HG03378 (cell line): ENCODE results near the gene RBP3.
"Not testable (repeated sequence)": the region's sequence is repeated elsewhere in the genome, so short reads cannot be mapped to it uniquely, and the experiment has no call there.

Experiments used
- ATAC-seq: cut with Tn5 transposase; IDR thresholded peaks from one replicate; pipeline ENCODE4 v1.9.1; 2021; ENCODE audit warnings: mild to moderate bottlenecking, moderate library complexity; ENCODE audit not compliant: unreplicated experiment

RBP3 gene

DNA sequence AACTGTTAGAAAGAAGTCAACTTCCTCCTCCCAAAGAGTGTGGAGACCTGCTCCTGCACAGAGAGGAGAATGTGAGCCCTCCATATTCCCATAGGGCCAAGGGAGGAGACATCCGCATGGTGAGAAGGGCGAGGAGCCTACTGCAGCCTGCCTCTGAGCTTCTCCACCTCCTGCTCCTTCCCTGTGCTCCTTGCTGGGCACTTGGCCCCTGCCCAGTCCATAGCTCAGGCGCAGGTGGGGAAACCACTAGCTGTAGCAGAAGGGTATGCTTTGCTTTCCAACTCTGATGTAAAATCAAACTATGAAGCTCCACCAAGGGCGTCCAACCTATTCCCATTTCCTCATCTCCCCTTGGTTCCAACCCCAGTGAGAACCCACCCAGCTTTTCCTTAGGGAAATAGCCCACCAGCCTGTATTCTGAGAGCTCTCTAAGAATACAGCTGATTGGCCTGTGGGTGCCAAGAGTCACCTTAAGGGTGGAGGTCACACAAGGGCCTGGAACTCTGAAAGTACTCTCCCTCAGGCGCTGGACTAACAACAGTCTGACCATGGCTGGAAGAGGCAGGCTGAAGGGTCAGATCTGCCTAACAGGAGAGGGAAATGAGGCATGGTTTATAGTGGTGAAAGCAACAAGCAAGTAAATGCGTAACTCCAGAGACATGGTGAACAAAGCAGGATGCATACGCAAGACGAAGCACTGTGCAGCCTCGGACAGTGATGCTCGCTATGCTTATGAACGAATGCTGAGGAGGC is 22.0 kb downstream of the RBP3 start:
- ATAC-seq = no peak

DNA sequence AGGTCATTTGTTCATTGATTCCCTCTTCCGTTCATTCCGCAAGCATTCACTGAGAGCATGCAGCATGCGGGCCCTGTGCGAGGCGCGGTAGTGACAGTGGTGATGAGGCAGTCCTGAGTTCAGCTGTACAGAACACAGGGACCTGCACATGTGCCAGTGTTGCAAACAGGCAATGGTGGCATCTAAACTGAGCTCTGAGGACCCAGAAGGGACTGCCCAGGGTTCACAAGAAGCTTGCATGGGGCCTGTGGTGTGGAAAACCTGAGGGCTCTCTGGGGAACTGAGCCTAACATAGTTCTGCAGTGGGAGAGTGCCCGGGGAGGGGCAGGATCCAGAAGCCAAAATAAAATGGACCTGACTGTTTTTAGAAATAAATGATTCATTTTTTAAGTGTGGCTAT is 22.7 kb downstream of the RBP3 start:
- no peak for ATAC-seq

DNA sequence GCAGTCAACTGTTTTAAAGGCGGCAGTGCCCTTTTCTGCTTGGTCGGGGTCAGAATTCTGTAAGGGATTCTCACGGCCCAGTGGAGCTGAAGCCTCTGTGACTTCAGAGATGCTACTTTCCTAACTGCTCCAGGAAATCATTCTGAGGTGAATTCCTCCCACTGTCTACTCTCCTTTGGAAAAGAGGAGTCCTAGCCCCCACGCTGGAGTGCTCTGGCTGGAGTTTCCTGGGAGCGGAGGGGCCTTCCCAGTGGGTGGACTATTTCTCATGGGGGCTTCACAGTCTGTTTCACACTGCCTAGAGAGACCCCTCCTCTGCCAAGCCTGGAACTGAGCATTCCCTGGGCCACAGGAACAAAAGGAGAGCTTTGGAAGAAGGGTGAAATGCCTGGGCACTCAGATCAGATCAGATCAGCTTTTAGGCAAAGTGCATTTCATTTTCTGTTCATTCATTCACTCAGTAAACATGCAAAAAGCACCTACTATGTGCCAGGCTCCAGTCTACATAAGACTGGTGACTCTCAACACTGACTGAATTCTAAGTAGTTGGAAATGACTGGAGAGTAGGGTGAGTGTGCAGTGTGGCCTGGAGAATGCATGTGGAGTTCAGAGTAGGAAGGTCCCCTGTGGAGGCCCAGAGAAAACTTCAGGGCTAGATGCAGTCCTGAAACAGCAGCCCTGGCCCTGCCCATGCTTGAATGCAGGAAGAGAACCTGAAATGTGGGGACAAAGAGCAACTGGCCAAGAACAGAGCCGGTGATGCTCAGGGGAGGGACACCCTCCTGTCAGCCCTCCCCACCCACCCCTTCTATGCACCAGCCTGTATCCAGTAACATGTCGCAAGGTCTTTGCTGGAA is 23.7 kb downstream of the RBP3 start:
- no peak for ATAC-seq

DNA sequence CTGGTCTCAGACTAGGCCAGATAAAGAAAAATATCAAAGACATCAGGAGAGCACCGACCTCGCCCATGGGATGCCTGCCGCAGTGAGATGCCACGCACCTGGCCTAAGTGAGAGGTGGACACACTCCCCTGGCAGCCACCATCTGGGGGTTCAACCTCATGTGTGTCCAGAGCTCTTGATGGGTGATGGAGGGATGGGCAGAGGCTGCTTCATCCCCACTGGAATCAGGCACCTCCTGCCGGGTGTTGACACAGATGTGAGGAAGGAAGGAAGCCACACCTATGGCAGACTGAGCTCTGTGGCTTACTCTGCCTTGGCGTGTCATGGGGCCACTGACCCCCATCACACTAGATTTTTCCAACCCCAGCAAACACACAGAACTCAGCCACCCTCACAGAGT is 24.6 kb downstream of the RBP3 start:
- ATAC-seq = no peak

DNA sequence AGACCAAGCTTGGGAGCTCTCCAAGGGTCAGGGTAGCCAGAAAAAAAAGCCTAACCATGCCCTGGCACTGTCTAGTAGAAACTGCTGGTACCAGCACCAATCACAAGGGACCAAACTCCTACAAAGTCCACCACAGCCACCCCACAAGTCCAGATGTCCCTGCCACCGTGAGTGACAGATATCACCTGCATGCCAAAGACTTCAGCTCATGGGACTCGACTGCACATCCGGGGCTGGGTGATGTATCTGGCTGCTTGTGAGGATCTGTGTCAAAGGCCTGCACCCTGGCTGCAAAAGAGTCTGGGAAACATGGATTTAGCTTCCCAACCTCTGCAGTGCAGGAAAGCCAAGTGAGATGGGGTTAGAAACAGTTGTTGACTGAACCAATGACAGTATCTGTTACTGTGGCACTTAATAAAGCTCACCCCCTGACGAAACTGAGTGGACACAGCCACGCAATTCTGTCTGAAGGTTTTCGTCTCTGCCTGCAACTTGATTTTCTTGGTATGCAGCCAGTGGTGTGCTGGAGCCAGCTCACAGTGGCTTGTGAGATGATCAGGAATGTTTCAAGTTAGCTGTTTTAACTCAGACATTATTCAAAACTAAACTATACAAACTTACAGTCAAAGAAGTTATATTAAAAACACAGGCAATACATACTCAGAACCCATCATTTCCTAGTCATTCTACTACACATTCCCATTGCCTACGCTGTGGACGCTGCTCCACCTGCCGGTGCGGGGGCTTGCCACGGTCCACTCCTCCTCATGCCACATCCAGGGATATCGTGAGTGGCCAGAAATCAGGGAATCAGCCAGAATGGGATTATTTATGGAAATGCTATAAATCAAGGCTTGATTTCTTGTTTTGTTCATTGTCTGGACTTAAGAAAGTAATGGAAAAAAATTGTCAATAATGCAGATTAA is 26.7 kb downstream of the RBP3 start:
- no peak for ATAC-seq

DNA sequence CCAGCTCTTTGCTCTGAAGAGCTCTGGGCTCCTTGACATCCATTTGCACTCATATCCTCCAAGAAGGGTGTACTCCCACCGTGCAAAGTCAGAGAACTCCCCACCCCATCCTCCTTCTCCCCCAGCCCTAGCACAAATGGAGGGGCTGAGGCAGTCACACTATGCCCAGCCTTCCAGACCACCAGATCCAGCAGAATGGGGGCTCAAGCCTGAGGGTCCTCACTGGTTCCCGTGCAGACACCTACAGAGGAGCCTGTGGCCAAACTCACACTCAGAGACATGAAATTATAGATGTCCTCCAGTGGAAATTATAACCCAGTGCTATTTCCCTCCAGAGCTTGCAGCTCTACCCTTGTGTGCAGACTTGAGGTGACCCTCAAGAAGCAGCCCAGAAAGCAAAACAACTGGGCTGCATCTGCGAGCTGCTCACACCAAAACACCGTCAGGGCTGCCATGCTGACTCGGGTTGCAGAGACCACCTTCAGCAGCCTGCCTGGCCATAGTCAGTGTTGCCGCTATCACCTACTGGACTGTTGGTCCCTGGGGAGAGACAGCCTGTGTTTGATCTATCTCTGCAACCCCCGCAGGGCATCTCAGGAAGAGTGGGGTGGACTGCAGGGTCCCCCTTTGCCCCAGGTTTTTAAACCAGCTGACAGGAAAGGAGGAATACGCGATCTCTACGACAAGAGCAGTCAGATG is 28.5 kb downstream of the RBP3 start:
- ATAC-seq = no peak

DNA sequence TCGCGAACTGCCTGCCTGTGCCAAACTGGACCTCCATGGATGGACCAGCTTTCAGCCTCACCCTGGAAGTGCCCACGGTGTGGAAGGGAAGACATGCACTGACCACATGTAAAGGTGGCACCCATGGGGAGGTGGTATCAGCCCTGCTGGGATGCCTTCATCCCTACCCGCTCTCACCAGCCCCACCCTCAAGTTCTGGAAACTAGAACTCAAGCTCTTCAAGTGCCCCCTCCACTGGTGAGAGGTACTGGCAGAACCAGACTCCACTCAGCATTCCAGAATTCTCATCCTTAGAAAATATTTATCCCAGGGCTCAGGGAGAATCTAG is 30.0 kb downstream of the RBP3 start:
- ATAC-seq = no peak

DNA sequence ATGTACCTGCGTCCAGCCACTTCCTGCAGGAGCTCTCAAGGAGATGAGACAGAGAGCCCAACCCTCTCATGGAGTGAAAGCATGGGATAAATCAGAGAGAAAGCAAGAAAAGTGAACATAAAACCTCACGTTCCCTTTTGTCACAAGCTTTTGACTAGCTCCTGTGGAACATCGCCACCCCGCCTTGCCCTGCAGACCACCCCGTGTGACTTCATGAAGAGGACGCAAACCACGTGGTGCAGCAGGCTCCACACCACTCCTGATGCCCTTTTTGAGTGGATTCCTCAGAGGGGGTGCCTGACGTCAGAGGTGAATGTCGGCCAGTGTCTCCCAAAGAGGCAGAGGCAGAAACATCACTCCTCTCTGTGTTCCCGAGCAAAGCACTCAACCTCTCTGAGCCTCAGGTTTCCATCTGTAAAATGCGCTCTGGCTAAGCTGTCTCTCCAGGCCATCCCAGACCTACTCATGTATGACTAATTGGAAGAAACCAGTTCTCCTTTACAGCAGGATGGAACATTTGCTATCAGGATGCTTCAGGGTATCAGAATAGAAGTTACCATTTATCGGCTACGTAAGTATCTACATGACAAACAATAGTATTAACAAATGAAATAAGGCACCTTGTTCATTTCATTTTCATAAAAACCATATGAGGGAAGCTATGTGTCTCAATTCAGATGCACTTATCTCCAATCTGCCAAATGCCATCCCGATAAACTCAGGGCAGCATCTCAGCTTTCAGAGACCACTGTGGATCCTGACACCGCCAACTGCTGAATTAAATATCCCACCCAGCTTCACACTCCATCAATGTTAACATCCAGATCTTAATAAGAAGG is 30.7 kb downstream of the RBP3 start:
- ATAC-seq = no peak

DNA sequence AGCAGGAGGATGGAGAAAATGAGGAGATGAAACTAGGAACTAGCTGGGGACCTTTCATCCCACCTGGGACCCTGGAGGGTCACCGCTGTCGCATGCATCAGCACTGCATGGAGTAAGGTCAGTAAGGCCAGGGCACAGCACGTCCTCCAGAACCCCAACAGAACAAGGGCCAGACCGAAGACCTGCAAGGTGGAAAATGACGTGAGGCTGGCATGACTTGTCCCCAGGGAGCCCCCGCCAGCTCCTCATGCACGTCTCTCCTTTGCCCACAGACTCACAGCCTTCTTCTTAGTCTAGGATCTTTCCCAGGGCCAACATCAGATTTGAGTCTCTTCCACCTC is 31.3 kb downstream of the RBP3 start:
- ATAC-seq = no peak

DNA sequence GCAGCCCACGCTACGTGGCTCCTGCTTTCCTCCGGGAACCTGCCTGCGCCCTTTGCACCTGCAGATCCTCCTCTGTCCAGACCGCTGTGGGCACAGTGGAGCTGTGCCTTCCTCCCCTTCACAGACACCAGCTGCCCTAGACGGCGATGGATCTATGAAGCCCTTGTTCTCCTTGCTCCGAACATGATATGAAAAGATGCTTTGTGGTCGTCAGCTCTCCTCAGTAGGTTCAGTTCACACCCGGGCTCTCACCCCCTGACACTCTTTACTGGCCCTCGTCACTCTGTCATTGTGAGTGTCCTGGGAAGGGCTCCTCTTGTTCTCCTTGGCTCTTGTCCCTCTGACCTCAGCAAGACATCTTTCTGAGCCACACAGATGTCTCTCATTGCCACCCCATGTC is 31.7 kb downstream of the RBP3 start:
- ATAC-seq = no peak

DNA sequence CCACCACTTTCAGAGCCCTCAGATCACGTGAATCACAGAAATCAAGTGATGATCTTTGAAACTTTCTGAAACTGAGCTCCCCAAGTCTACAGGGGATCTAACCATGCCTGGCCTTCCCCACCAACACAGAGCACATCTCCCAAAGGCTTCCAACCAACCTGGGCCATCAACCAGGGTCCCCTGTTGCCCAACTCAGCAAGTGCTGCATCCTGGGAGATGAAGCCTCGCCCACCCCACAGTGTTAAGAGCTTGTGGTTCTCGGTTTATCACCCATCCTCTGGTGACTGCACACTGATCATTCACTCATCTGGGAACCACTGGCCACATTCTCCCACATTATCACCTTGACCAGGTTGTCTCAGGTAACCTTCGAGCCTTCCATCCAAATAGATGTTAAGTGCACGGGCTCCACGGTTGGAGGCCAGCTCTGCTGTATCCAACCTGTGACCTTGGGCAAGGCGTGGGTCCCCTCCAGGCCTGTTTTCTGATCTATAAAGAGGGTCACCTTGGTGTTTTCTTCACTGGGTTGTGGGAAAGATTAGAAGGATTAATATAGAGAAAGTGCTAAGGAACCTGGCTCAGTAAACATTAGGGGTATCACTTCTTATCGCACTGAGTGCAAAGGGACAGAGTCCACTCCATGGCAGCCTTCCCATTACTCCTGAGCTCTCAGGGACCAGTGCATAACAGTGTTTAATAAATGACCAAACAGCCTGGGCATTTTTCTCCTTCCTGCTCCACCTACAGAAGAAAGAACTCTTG is 32.4 kb downstream of the RBP3 start:
- no peak for ATAC-seq

DNA sequence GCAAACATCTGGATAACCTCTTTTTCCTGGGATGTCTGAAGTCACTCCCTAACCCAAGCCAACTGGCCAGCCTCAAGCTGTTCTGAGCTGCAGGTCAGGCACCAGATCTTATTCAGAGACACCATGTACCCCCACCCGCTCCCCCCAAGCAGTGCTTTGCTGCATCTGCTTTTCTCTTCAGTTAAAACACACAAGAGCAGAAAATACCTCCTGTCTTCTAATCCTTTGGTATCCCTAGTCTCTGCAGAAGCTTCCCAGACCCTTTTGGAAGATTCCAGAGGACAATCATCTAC is 32.9 kb downstream of the RBP3 start:
- no peak for ATAC-seq

DNA sequence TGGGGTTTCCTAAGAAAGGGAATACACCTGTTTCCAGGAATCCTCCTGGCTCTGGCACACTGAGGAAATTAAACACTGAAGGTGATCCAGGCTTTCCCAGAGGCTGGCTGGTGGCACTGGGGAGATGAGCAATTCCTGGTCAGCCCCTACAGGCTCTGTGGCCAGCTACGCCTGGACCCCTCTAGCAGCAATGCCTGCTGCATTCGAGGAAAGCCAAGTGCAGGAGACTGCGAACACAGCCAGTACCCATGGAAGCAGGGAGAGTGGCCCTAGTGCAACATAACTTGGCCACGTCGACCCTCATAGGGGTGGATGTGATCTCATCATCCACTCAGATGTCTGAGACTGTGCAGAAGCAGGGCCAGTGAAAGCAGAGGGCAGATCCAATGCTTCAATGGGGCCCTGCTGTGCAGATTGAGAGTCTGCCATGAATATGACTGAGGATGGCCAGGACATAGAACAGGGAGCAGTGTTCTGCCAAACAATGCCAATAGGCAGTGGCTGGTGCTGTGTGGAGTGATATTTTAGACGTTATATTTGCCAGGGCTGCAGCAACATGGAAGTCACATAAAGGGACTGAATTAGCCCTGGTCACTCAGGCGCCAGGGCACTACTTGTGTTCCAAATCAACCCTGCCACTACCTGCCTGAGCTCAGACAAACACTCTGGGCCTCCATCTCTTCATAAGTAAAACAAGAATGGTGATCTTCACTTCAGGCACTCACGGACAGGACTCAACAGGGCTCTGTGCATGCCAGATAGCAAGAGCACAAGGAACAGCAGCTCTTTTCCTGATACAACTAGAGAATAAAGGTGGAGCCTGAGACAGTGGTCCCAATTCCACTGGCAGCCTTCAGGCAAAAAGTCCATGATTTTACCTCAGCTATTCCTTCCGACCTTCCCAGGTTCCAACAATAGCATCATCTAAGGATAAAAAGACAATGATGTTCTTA is 33.5 kb downstream of the RBP3 start:
- ATAC-seq = no peak

DNA sequence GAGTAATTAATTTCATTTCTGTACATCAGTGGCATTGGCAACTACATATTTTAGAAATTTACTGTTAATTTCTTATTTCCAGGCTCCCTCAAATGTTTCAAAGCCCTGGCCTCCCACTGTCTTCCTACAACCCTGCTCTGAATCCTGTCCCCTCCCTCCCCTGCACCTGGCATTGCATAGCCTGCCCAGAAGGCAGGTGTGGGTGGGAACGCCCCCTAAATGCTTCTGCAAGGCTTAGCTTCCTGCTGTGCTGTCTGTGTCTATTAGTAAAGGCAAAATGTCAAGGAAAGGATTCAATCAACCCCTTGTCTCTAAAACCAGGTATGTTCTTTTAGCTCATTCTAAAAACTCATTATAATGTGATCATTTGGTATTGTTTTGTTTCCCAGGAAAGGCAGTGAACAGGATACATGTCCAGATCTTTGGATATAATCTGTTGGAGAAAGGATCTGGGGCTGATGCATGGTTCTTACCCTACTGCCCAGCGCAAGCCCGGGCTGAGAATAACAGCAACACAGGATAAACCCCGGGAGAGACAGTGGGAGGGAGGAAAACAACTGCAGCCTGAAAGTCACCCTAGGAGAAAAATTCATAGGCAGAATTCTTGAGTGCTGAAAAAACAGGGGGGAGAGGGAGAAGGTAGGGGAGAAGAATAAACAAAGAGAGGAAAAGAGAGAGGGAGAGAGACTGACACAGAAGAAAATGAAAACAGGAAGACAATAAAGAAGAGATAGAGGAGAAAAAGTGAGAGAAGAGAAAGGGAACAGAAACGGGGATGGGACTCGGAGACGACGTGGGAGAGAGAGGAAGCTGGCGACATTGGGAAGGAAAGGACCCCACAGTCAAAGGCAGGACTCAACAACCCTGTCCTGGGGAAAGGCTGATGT is 35.3 kb downstream of the RBP3 start:
- no peak for ATAC-seq

DNA sequence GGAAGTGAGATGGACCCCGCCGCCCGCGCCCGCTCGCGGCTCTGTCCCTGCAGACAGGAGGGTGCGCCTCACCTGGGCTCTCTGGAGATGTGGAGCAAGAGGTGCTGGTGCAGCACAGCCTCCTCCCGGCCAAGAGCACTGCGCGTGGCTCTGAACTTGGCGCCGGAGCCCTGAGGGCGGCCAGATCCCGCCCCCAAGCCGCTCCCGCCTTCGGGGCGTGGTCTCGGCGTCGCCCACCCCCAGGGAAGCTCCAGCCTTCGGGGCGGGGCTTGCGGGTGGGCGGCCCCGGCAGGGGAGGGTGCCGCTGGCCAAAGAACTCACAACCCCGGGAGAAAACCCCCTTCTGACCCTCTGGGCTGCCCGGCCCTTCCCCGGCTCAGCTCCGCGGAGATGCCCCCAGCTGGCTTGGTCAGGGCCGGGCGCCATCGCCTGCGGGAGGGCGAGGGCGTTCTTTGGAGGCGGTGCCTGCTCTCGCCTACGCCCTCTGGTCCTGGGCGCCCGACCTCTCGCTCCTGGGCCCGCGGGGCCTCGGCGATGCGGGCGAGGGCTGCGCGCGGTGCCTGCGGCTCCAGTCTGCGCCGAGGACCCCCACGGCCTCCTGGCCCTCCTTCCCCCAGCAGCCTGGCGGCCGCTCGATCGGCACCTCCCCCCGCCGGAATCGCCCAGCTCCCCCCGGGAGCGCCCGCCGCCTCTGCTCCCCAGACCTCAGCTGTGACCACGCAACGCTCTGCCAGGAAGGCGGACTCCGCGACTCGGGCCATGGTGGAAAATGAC is 36.2 kb downstream of the RBP3 start, which contains the start of gene ZNF488:
ZNF488 (minus strand) TSS at position 146 of the 774 bp plus-strand sequence. CDS start 15,464 bp downstream, outside the sequence.
- peak; percentile 85 for ATAC-seq

DNA sequence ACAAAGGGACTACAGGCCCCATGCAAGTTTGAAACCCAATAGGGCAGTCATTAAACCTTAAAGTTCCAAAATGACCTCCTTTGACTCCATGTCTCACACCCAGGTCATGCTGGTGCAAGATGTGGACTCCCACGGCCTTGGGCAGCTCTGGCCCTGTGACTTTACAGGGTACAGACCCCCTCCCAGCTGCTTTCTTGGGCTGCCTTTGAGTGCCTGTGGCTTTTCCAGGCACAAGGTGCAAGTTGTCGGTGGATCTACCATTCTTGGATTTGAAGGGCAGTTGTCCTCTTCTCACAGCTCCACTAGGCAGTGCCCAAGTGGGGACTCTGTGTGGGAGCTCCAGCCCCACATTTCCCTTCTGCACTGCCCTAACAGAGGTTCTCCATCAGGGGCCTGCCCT is 37.9 kb downstream of the RBP3 start:
- not testable (repeated sequence) for ATAC-seq
